NB4 (cell line): ENCODE measurements around the gene RAB42.

ENCODE experiments used
- DNase-seq: peaks from one replicate; pipeline ENCODE4 v3.0.0; 2010; ENCODE audit warnings: low read depth
- H3K4me3 ChIP-seq: one replicate; pipeline ENCODE4 v1.5.1; 2011; ENCODE audit warnings: mild to moderate bottlenecking, low read depth, low read length, moderate library complexity
- CTCF ChIP-seq: IDR thresholded peaks from one replicate; pipeline ENCODE4 v1.5.1; 2012; ENCODE audit warnings: low read depth, low read length
- MAX ChIP-seq: IDR thresholded peaks from 2 replicates; pipeline ENCODE4 v1.6.1; 2011; ENCODE audit warnings: low read depth, low read length
- MYC ChIP-seq: IDR thresholded peaks from 2 replicates; pipeline ENCODE4 v1.6.1; 2011; ENCODE audit warnings: low read depth, low read length
- POLR2A ChIP-seq: IDR thresholded peaks from 2 replicates; pipeline ENCODE4 v1.6.1; 2011; ENCODE audit warnings: mild to moderate bottlenecking; ENCODE audit not compliant: insufficient read length; ENCODE audit errors: extremely low read depth

RAB42 gene

GRCh38 chr1:28642847-28643635, 51.0 kb downstream of the RAB42 start, which contains the start of gene TAF12:
Gene TAF12, minus strand, starts transcription at chr1:28643067. Its CDS starts 20,986 bp downstream, at chr1:28622081.
- peak within 1 kb of the TSS; percentile 98 for H3K4me3 ChIP-seq
- TF ChIP-seq CTCF (peak; percentile 15), MYC (peak; percentile 98), MAX (peak; percentile 98), POLR2A (peak; percentile 89)
- peak; percentile 97 for DNase-seq

- TF ChIP-seq MAX (no peak), MYC (no peak), CTCF (no peak), POLR2A (no peak)
- no peak for DNase-seq
- H3K4me3 ChIP-seq = peak overlapping the region; percentile 98
These were observed 52.4 kb downstream of the RAB42 start for GRCh38 chr1:28644494-28644893.
